Measurements from ENCODE around the gene WWOX.

DNA sequence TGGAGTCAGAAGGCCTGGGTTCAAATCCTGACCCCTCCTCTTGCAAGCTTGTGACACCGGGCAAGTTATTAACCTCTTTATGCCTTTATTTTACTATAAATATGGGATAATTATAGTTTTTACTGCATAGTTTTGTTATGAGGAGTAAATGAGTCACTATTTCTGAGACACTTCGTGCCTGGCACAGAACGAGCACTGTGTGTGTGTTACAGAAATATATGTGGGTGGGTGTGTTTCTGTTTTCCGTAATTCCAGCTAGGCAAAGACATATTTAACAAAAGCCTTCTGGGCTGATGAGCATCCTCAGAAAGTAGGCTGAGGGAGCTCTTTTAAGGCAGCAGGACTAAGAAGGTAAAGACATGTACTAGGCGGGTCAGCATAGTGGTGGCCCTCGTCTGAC is 1083.2 kb downstream of the WWOX start:
- TF ChIP-seq TAF1 (IDR thresholded peaks at IDR 0.05; ENCODE audit: low read depth, low read length) (no peak), EP300 (IDR thresholded peaks at IDR 0.05; ENCODE audit: borderline replicate concordance in 1 of 2, low read depth in 2 of 2, low read length in 2 of 2) (no peak), EZH2 (IDR thresholded peaks at IDR 0.05; ENCODE audit: low read depth, low read length, severe bottlenecking) (no peak), CEBPB (IDR thresholded peaks at IDR 0.05; ENCODE audit: low read depth, low read length) (no peak), SP2 (IDR thresholded peaks at IDR 0.05; ENCODE audit: low read length) (no peak), CBX5 (IDR thresholded peaks at IDR 0.05; ENCODE audit: low read depth, low read length) (no peak)

Measured in H1 (cell line).